ELF-1 (cell line): ENCODE measurements around the gene HOXC6.

Experiments used
- DNase-seq: peaks from one replicate; pipeline ENCODE4 v3.0.0-alpha.2; 2016; ENCODE audit warnings: low read depth, low spot score

HOXC6 gene

GRCh38 chr12:54041097-54041690, 13.0 kb downstream of the HOXC6 start:
- peak; percentile 18 for DNase-seq

- peak; percentile 1 for DNase-seq
Observed at GRCh38 chr12:54042033-54042432, 13.8 kb downstream of the HOXC6 start.

GRCh38 chr12:54042970-54043853, 15.0 kb downstream of the HOXC6 start:
- DNase-seq: no peak

- peak; percentile 63 for DNase-seq
Observed at GRCh38 chr12:54044425-54045103, 16.3 kb downstream of the HOXC6 start.

- no peak for DNase-seq
Observed at GRCh38 chr12:54045401-54045800, 17.2 kb downstream of the HOXC6 start.

GRCh38 chr12:54045868-54046521, 17.8 kb downstream of the HOXC6 start:
- DNase-seq: no peak

GRCh38 chr12:54046809-54047159, 18.5 kb downstream of the HOXC6 start:
- no peak for DNase-seq

- peak; percentile 82 for DNase-seq
Observed at GRCh38 chr12:54047160-54047963, 19.1 kb downstream of the HOXC6 start.

GRCh38 chr12:54047964-54048303, 19.7 kb downstream of the HOXC6 start:
- DNase-seq: peak; percentile 43

- no peak for DNase-seq
Observed at GRCh38 chr12:54048406-54049093, 20.3 kb downstream of the HOXC6 start.

GRCh38 chr12:54049108-54049507, 20.9 kb downstream of the HOXC6 start:
- DNase-seq: no peak

GRCh38 chr12:54050482-54050810, 22.2 kb downstream of the HOXC6 start:
- DNase-seq: no peak

GRCh38 chr12:54051026-54051842, 23.0 kb downstream of the HOXC6 start:
- DNase-seq: no peak

GRCh38 chr12:54051874-54052437, 23.7 kb downstream of the HOXC6 start:
- DNase-seq: peak; percentile 60

GRCh38 chr12:54052438-54053002, 24.3 kb downstream of the HOXC6 start:
- peak; percentile 70 for DNase-seq

GRCh38 chr12:54053003-54053750, 24.9 kb downstream of the HOXC6 start:
- peak; percentile 60 for DNase-seq

- peak; percentile 31 for DNase-seq
Observed at GRCh38 chr12:54053751-54054741, 25.8 kb downstream of the HOXC6 start, which contains the start of gene HOXC4. Gene HOXC4, plus strand, starts transcription at chr12:54053835. Its CDS starts 88 bp downstream, at chr12:54053923.
